SK-N-SH (cell line): Measurements from ENCODE around the gene ATOSA. TPM values are rescaled to one million over a fixed set of nuclear protein-coding genes. Genes with fewer than 3 reads are reported as not detected.

ENCODE experiments used
- CTCF ChIA-PET: fragments of 300-600, 350-600 bp; formaldehyde crosslinking; extraction: SDS; loops from one replicate; lab custom pipeline; 2021; lab: Yijun Ruan, JAX
- POLR2A ChIA-PET: fragments of 350-600 bp; sonication (Branson Sonifier 250); formaldehyde crosslinking; extraction: SDS; loops from one replicate; lab custom pipeline; 2020; ENCODE audit warnings: antibody characterized with exemption, inconsistent platforms; lab: Yijun Ruan, JAX
- DNase-seq: peaks from one replicate; pipeline ENCODE4 v3.0.0; 2012
- H2AFZ ChIP-seq: fragments of 200-600 bp; sonication (generic); 2 replicates; pipeline ENCODE4 v1.8.1; 2016; ENCODE audit warnings: antibody characterized with exemption, mild to moderate bottlenecking, low read depth
- H3F3A ChIP-seq: fragments of 200-600 bp; sonication (generic); replicated peaks from 2 replicates; pipeline ENCODE3; 2016; ENCODE audit warnings: antibody characterized with exemption, mild to moderate bottlenecking; ENCODE audit not compliant: insufficient read depth
- H3K27ac ChIP-seq, 2 experiments: fragments of 200-500 bp in 1 of 2; fragments of 200-600 bp in 1 of 2; sonication (Bioruptor generic) in 1 of 2; sonication (generic), shearing (Covaris generic) in 1 of 2; 2 replicates each; pipeline versions ENCODE4 v1.5.1 to v1.6.1; 2014 to 2016; ENCODE audit warnings: low read depth in 2 of 2, inconsistent platforms in 1 of 2, low read length in 1 of 2, mild to moderate bottlenecking in 1 of 2, mixed read lengths in 1 of 2
- H3K27me3 ChIP-seq: fragments of 200-600 bp; sonication (generic), shearing (Covaris generic); 2 replicates; pipeline ENCODE4 v1.6.1; 2016; ENCODE audit warnings: mixed run types; ENCODE audit not compliant: insufficient read depth
- H3K36me3 ChIP-seq, 2 experiments: fragments of 200-500 bp in 1 of 2; fragments of 200-600 bp in 1 of 2; sonication (Bioruptor generic) in 1 of 2; sonication (generic) in 1 of 2; replicated peaks in 1 of 2; 2 replicates each; pipeline versions ENCODE3 to v1.5.1; 2014 to 2016; ENCODE audit warnings: low read length in 1 of 2, mild to moderate bottlenecking in 1 of 2; ENCODE audit not compliant: insufficient read depth in 2 of 2, control insufficient read depth in 1 of 2
- H3K4me1 ChIP-seq, 2 experiments: fragments of 200-500 bp in 1 of 2; fragments of 200-600 bp in 1 of 2; sonication (Bioruptor generic) in 1 of 2; sonication (generic), shearing (Covaris generic) in 1 of 2; 2 replicates each; pipeline versions ENCODE4 v1.5.1 to v1.6.1; 2014 to 2016; ENCODE audit warnings: low read depth in 1 of 2, low read length in 1 of 2, mixed run types in 1 of 2; ENCODE audit not compliant: insufficient read depth in 2 of 2, control insufficient read depth in 1 of 2
- H3K4me2 ChIP-seq: fragments of 200-600 bp; sonication (generic), shearing (Covaris generic); 2 replicates; pipeline ENCODE4 v1.6.1; 2017; ENCODE audit warnings: mixed run types
- H3K4me3 ChIP-seq, 2 experiments: fragments of 200-500 bp in 1 of 2; fragments of 200-600 bp in 1 of 2; sonication (Bioruptor generic) in 1 of 2; sonication (generic), shearing (Covaris generic) in 1 of 2; 2 replicates each; pipeline versions ENCODE4 v1.5.1 to v1.8.1; 2014 to 2016; ENCODE audit warnings: low read depth in 2 of 2, inconsistent platforms in 1 of 2, low read length in 1 of 2, mild to moderate bottlenecking in 1 of 2, mixed read lengths in 1 of 2, moderate library complexity in 1 of 2
- H3K79me2 ChIP-seq: fragments of 200-600 bp; sonication (generic); 2 replicates; pipeline ENCODE4 v1.8.1; 2017; ENCODE audit warnings: mild to moderate bottlenecking; ENCODE audit not compliant: insufficient read depth
- H3K9ac ChIP-seq: fragments of 200-600 bp; sonication (generic); 2 replicates; pipeline ENCODE4 v1.6.1; 2017; ENCODE audit warnings: mixed run types
- H3K9me2 ChIP-seq: fragments of 200-600 bp; sonication (generic); 2 replicates; pipeline ENCODE4 v1.6.1; 2017; ENCODE audit warnings: mixed run types
- H3K9me3 ChIP-seq: fragments of 200-600 bp; sonication (generic); 2 replicates; pipeline ENCODE4 v1.6.1; 2017; ENCODE audit warnings: mixed run types, mild to moderate bottlenecking, moderate library complexity
- H4K20me1 ChIP-seq: fragments of 200-600 bp; sonication (generic); 2 replicates; pipeline ENCODE4 v1.6.1; 2017; ENCODE audit warnings: mild to moderate bottlenecking, mixed run types; ENCODE audit not compliant: insufficient read depth
- CHD2 ChIP-seq: fragments of 150-350 bp; IDR thresholded peaks from 2 replicates; pipeline ENCODE4 v1.6.1; 2018; ENCODE audit warnings: low read length; ENCODE audit not compliant: partially characterized antibody
- ELF1 ChIP-seq: IDR thresholded peaks from 2 replicates; pipeline ENCODE4 v1.4.0; 2012
- EP300 ChIP-seq, 2 experiments: IDR thresholded peaks; 2 replicates each; pipeline versions ENCODE4 v1.4.0 to v1.6.1; 2012; ENCODE audit warnings: borderline replicate concordance in 1 of 2, low read depth in 1 of 2, low read length in 1 of 2
- EZH2phosphoT487 ChIP-seq: fragments of 200-600 bp; sonication (generic); IDR thresholded peaks from 2 replicates; pipeline ENCODE4 v1.6.1; 2017; ENCODE audit warnings: low read depth, mixed run types, mild to moderate bottlenecking, antibody characterized with exemption, moderate library complexity, borderline replicate concordance
- FOSL2 ChIP-seq: IDR thresholded peaks from 2 replicates; pipeline ENCODE4 v1.4.0; 2012; ENCODE audit warnings: low read depth, mild to moderate bottlenecking, moderate library complexity, borderline replicate concordance
- FOXJ3 ChIP-seq: sonication (generic); formaldehyde crosslinking; IDR thresholded peaks from 2 replicates; pipeline ENCODE4 v1.5.1; 2020; ENCODE audit warnings: mild to moderate bottlenecking, missing genetic modification reagents
- FOXM1 ChIP-seq: IDR thresholded peaks from 2 replicates; pipeline ENCODE4 v1.4.0; 2012; ENCODE audit warnings: low read depth, mild to moderate bottlenecking
- GATA2 ChIP-seq: sonication (generic); formaldehyde crosslinking; IDR thresholded peaks from 2 replicates; pipeline ENCODE4 v1.5.0; 2020; ENCODE audit warnings: mild to moderate bottlenecking, missing genetic modification reagents
- MEF2A ChIP-seq: IDR thresholded peaks from 2 replicates; pipeline ENCODE4 v1.4.0; 2012; ENCODE audit warnings: low read depth, borderline replicate concordance
- NRF1 ChIP-seq: IDR thresholded peaks from 2 replicates; pipeline ENCODE4 v1.6.1; 2012; ENCODE audit warnings: low read depth, mild to moderate bottlenecking, low read length
- PBX3 ChIP-seq: IDR thresholded peaks from 2 replicates; pipeline ENCODE4; 2012
- RAD21 ChIP-seq: IDR thresholded peaks from 2 replicates; pipeline ENCODE4 v1.6.1; 2012; ENCODE audit warnings: mild to moderate bottlenecking, low read length
- RCOR1 ChIP-seq: fragments of 150-350 bp; IDR thresholded peaks from 2 replicates; pipeline ENCODE4 v1.6.1; 2017; ENCODE audit warnings: antibody characterized with exemption, low read length
- RXRA ChIP-seq: IDR thresholded peaks from 2 replicates; pipeline ENCODE4 v1.4.0; 2012; ENCODE audit warnings: low read depth, mild to moderate bottlenecking, borderline replicate concordance
- SIN3A ChIP-seq: IDR thresholded peaks from 2 replicates; pipeline ENCODE4 v1.6.1; 2012; ENCODE audit warnings: low read depth, mild to moderate bottlenecking, low read length, moderate library complexity, borderline replicate concordance
- SMC3 ChIP-seq: IDR thresholded peaks from 2 replicates; pipeline ENCODE4 v1.6.1; 2012; ENCODE audit warnings: low read depth, low read length, improper control_type of control experiment
- TCF12 ChIP-seq: IDR thresholded peaks from 2 replicates; pipeline ENCODE4 v1.4.0; 2012
- TEAD4 ChIP-seq: IDR thresholded peaks from 2 replicates; pipeline ENCODE4 v1.4.0; 2012; ENCODE audit warnings: mild to moderate bottlenecking, borderline replicate concordance; ENCODE audit not compliant: insufficient read depth
- ZBTB33 ChIP-seq: IDR thresholded peaks from 2 replicates; pipeline ENCODE4 v1.4.0; 2012; ENCODE audit warnings: low read depth, borderline replicate concordance
- WGBS: methylation state at CpG from one replicate; pipeline ENCODE4 v1.1.6; 2017; ENCODE audit warnings: low lambda C conversion rate; 5-methylcytosine and 5-hydroxymethylcytosine counted together
- polyA plus RNA-seq, 3 experiments: library from polyadenylated mRNA; depleted of rRNA; stranded (reverse); fragments of >200 nt; gene quantifications; 2 replicates each; pipeline ENCODE4 v1.2.3, GENCODE V29; 2012
- TF ChIP-seq, protein P1 (sequence below): fragments of 200-600 bp; sonication (generic); IDR thresholded peaks from 2 replicates; pipeline ENCODE4 v1.6.1; 2017; ENCODE audit warnings: antibody characterized with exemption, mild to moderate bottlenecking, moderate library complexity
- TF ChIP-seq, protein P2 (sequence below): IDR thresholded peaks from 2 replicates; pipeline ENCODE4 v1.4.0; 2012; ENCODE audit warnings: low read depth, borderline replicate concordance

ATOSA gene
- polyA plus RNA-seq, 1 of the 3 experiments (the other 2 are of a cell fraction), result 7.4 TPM

- TF ChIP-seq EZH2phosphoT487 (no peak), TEAD4 (no peak), SIN3A (peak; percentile 73; the same call in 1 of the 2 replicates), RCOR1 (no peak; the same call in 1 of the 2 replicates), NRF1 (no peak), RXRA (no peak), SMC3 (no peak), TCF12 (0 out of 2 replicates have a peak, but pooled peaks have one; percentile 3)
These were observed 27.3 kb downstream of the ATOSA start (continued) for GRCh38 chr15:52651868-52652267.

- POLR2A ChIA-PET, result no interaction called here
- Histone ChIP-seq H3K4me3 (peak overlapping the region; percentile 54 to 64), H3K27ac (peak overlapping the region; percentile 81 to 98)
These were observed 28.1 kb downstream of the ATOSA start for GRCh38 chr15:52651114-52651513.

More at GRCh38 chr15:52651114-52651513, 28.1 kb downstream of the ATOSA start:
- WGBS, result 82% methylated on average over 1 of the region's 1 CpG
- Histone ChIP-seq H3K9me3 (no peaks in the 10 kb centered on the region), H3K9ac (peak overlapping the region; percentile 70), H4K20me1 (no peaks in the 10 kb centered on the region), H3K36me3 (peaks cover 0 to 12% of the 10 kb centered on the region in 2 experiments), H3F3A (peaks cover 12% of the 10 kb centered on the region), H3K9me2 (no peaks in the 10 kb centered on the region), H2AFZ (peak overlapping the region; percentile 84), H3K79me2 (no peaks in the 10 kb centered on the region), H3K4me1 (peaks cover 17 to 18% of the 10 kb centered on the region in 2 experiments; a peak in 3 of 4 replicates), H3K4me2 (peak overlapping the region; percentile 75), H3K27me3 (no peaks in the 10 kb centered on the region)
- TF ChIP-seq MEF2A, result no peak
- TF ChIP-seq FOXM1, result no peak
- TF ChIP-seq, protein P1, sequence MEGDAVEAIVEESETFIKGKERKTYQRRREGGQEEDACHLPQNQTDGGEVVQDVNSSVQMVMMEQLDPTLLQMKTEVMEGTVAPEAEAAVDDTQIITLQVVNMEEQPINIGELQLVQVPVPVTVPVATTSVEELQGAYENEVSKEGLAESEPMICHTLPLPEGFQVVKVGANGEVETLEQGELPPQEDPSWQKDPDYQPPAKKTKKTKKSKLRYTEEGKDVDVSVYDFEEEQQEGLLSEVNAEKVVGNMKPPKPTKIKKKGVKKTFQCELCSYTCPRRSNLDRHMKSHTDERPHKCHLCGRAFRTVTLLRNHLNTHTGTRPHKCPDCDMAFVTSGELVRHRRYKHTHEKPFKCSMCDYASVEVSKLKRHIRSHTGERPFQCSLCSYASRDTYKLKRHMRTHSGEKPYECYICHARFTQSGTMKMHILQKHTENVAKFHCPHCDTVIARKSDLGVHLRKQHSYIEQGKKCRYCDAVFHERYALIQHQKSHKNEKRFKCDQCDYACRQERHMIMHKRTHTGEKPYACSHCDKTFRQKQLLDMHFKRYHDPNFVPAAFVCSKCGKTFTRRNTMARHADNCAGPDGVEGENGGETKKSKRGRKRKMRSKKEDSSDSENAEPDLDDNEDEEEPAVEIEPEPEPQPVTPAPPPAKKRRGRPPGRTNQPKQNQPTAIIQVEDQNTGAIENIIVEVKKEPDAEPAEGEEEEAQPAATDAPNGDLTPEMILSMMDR, result no peak
- TF ChIP-seq PBX3, result no peak
- no peak for TF ChIP-seq RAD21
- TF ChIP-seq NRF1, result no peak
- TF ChIP-seq RCOR1, result no peak
- TF ChIP-seq GATA2 (CRISPR knock-in tag), result no peak
- no peak for TF ChIP-seq SIN3A
- no peak for TF ChIP-seq EP300 (IDR thresholded peaks at IDR 0.05; ENCODE audit: borderline replicate concordance in 1 of 2, low read depth in 1 of 2, low read length in 1 of 2)
- no peak for TF ChIP-seq FOXJ3 (CRISPR knock-in tag)
- no peak for TF ChIP-seq ZBTB33
- TF ChIP-seq CHD2, result no peak
- TF ChIP-seq ELF1, result no peak
- no peak for TF ChIP-seq FOSL2
- TF ChIP-seq, protein P2, sequence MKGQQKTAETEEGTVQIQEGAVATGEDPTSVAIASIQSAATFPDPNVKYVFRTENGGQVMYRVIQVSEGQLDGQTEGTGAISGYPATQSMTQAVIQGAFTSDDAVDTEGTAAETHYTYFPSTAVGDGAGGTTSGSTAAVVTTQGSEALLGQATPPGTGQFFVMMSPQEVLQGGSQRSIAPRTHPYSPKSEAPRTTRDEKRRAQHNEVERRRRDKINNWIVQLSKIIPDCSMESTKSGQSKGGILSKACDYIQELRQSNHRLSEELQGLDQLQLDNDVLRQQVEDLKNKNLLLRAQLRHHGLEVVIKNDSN, result no peak
- CTCF ChIA-PET, result interaction anchor here (0.6 to 1.7 kb wide), 4 partner anchors 25 to 394 kb away, joined by 3 to 4 read pairs (median 3); no protein-coding TSS in a partner anchor
- no peak for DNase-seq
